Neural crest cell (in vitro differentiated cells): ENCODE data around the gene TTC38. TPM values are rescaled to one million over a fixed set of nuclear protein-coding genes. Genes with fewer than 3 reads are reported as not detected.

ENCODE experiments used
- DNase-seq: peaks from one replicate; pipeline ENCODE4 v3.0.0; 2021; ENCODE audit warnings: low read depth, mixed read lengths, low spot score
- H3K27ac Mint-ChIP-seq: one replicate; pipeline ENCODE4 v1.8.0; 2021; ENCODE audit warnings: mild to moderate bottlenecking, mixed read lengths; ENCODE audit not compliant: unreplicated experiment
- H3K27me3 Mint-ChIP-seq: 2 replicates; pipeline ENCODE4 v1.8.0; 2021; ENCODE audit warnings: low read depth, mild to moderate bottlenecking, mixed read lengths
- H3K36me3 Mint-ChIP-seq: 2 replicates; pipeline ENCODE4 v1.8.0; 2021; ENCODE audit warnings: low read depth, mild to moderate bottlenecking, mixed read lengths
- H3K4me1 Mint-ChIP-seq: 2 replicates; pipeline ENCODE4 v1.8.0; 2021; ENCODE audit warnings: mixed read lengths
- H3K4me3 Mint-ChIP-seq: one replicate; pipeline ENCODE4 v1.8.0; 2021; ENCODE audit warnings: mild to moderate bottlenecking, mixed read lengths
- H3K9me3 Mint-ChIP-seq: 2 replicates; pipeline ENCODE4 v1.8.0; 2021; ENCODE audit warnings: mixed read lengths
- total RNA-seq: library from RNA; stranded (reverse); gene quantifications from 2 replicates; pipeline ENCODE4 v1.2.1, GENCODE V29; 2021
- TF ChIP-seq, protein P1 (sequence below): fragments of 200-600 bp; sonication (generic); conservative IDR thresholded peaks from 2 replicates; pipeline ENCODE4 v1.5.0; 2021; ENCODE audit warnings: antibody characterized with exemption, mild to moderate bottlenecking

TTC38 gene
- total RNA-seq, 1 donor from 2014 or later = 34.8 TPM

DNA sequence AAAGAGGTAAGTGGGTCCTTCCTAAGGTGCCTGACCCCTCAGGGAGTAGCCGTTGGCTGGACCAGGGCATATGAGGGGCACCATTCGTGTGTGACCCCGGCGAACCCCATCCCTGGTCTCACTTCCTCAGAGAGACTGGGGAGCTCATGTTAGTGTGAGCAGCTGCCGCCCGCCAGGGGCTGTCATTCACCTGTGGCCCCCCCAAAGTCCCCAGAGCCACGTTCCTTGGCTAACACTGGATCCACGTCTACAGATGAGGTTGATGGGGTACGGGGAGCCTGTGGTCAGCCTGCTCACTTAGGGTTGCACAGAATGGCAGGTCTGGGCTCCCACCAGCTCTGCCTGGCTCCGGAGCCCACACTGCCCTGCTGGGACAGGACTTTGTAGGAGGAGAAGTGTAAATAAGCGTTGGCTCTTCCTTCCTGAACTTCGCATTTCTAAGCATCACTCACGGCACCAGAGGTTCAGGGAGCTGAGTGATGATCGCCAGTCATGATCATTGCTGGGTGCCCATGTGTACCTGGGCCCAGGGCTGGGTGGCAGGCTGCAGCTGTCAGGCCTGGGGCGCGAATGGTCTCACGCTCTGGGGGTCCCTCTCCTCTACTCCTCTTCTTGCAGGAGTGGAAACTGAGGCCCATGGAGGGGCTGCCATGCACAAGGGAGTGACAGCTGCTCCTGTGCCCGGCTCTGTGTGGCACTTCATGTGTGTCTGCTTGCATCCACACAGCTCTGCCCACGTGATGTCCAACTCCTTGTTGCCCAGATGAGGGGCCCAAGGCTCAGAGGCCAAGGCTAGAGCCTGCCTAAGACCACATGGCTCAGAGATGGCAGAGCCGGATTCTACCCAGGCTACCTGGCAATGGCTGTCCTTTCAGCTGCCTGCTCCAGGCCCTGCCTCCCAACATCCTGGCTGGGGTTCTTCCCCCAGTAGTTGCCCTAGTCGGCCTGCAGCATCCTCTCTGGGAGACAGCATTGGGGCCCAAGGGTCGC is 11.1 kb downstream of the TTC38 start:
- H3K4me1 Mint-ChIP-seq = no peaks in the 10 kb centered on the region
- no peak overlapping the region for H3K27ac Mint-ChIP-seq
- DNase-seq = no peak
- TF ChIP-seq, protein P1, sequence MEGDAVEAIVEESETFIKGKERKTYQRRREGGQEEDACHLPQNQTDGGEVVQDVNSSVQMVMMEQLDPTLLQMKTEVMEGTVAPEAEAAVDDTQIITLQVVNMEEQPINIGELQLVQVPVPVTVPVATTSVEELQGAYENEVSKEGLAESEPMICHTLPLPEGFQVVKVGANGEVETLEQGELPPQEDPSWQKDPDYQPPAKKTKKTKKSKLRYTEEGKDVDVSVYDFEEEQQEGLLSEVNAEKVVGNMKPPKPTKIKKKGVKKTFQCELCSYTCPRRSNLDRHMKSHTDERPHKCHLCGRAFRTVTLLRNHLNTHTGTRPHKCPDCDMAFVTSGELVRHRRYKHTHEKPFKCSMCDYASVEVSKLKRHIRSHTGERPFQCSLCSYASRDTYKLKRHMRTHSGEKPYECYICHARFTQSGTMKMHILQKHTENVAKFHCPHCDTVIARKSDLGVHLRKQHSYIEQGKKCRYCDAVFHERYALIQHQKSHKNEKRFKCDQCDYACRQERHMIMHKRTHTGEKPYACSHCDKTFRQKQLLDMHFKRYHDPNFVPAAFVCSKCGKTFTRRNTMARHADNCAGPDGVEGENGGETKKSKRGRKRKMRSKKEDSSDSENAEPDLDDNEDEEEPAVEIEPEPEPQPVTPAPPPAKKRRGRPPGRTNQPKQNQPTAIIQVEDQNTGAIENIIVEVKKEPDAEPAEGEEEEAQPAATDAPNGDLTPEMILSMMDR = no peak
- H3K9me3 Mint-ChIP-seq = no peaks in the 10 kb centered on the region
- H3K4me3 Mint-ChIP-seq = no peak overlapping the region
- peaks cover 19% of the 10 kb centered on the region for H3K36me3 Mint-ChIP-seq
- H3K27me3 Mint-ChIP-seq = no peaks in the 10 kb centered on the region

DNA sequence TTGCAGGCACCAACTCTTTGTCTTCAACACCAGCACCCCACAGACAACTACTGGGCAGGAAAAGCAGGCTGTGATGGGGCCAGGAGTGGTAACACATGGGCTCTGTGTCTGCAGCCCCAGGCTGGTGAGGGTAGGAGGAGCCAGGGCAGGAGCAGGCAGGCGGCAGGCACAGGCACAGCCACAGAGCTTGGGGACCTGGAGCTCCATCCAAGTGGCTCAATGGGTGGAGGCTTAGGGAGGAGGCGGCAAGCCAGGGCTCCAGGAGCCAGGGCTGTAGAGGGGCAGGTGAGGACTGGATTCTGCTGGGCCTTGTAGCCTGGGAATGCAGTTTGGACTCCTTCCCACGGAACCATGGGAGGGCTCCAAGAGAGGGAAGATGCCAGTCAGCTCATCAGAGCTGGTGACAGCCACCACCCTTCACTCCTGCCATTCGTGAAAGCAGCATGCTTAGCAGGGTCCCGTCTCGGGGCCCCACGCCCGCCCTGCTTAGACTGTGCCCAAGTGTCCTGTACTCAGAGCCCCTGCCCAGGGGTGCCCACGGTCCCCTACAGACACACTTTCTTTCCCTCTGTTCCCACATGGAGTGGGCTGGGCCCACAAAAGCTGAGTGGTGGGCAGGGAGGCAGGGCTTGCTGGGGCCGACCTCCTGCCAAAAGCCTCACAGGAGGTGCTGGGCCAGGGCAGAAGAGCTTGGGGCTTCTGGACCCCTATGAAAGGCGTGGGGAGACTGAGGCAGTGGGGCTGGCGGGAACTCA is 12.4 kb downstream of the TTC38 start:
- H3K27me3 Mint-ChIP-seq = no peaks in the 10 kb centered on the region

DNA sequence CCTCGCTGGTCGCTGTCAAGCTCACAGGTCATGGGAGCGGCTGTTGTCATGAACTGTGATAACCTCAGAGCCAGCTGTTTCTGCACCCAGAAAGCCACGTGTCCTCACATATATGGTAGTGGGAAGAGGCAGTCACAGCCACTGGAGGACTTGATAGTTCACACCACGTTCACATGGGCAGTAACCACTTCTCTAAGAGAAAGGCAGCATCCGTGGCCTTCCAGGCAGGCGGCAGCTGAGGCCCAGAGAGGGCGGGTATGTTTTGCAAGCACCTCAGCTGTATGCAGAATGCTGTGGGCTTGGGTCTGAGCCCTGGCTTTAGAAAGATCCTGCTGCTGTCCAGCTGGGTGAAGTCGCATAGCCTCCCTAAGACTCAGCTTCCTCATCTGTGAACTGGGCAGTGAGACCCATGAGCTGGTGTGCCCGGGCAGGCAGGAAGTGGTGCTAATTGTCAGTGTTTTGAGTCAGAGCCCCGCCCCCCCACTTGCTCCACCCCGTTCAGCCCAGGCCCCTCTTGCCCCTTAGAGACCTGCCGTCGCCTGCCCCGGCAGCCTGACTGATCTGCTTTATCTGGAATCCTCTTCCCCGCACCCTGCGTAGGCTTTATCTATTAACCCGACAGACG is 13.3 kb downstream of the TTC38 start:
- H3K27ac Mint-ChIP-seq = no peak overlapping the region
- DNase-seq = no peak

More for the DNA sequence above, 12.4 kb downstream of the TTC38 start:
- DNase-seq = no peak
- Mint-ChIP-seq H3K4me1 (no peaks in the 10 kb centered on the region), H3K4me3 (no peak overlapping the region), H3K9me3 (no peaks in the 10 kb centered on the region), H3K27ac (no peak overlapping the region), H3K36me3 (peaks cover 19% of the 10 kb centered on the region)
- TF ChIP-seq, protein P1 = no peak

DNA sequence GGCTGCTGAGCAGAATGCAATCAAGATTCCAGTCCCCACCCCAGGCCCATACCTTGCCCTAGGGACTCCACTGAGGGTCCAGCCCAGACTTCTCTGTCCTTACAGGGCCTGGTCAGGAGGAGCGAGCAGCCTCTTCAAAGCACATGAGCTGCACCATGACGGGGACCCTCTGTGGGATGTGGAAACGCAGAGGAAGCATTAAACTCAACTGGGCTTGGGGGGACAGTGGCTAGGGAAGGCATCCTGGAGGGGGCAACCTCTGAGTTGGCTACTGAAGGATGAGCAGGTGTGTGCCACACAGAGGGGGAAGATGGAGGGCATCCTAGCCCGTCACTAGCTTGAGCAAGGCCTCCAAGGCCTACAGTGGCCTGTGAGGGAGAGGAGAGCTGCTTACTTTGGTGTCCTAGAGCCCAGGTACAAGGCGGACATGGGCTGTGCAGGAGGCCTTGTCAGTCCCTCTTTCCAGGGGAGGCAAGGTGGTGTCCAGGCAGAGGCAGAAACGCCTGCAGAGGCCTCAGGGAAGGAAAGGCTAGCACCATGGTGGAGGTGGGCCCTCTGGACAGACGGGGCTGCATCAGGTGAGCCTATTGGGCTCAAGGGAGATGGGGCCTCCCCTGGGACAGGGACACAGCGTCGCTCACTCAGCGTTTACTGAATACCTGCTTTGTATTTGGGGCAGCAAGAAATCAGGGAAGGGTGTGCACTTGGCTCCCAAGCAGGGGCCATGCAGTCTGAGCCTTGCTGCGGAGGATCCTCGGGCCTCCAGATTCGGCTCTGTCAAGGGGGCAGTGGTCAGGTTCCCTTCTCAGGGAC is 14.3 kb downstream of the TTC38 start:
- H3K27me3 Mint-ChIP-seq = no peaks in the 10 kb centered on the region
- H3K4me3 Mint-ChIP-seq = no peak overlapping the region
- H3K27ac Mint-ChIP-seq = no peak overlapping the region
- DNase-seq = no peak
- H3K4me1 Mint-ChIP-seq = no peaks in the 10 kb centered on the region
- no peaks in the 10 kb centered on the region for H3K9me3 Mint-ChIP-seq
- peaks cover 10% of the 10 kb centered on the region for H3K36me3 Mint-ChIP-seq
- TF ChIP-seq, protein P1 = no peak

More for the DNA sequence above, 13.3 kb downstream of the TTC38 start:
- Mint-ChIP-seq H3K27me3 (no peaks in the 10 kb centered on the region), H3K36me3 (peaks cover 10% of the 10 kb centered on the region), H3K9me3 (no peaks in the 10 kb centered on the region), H3K4me1 (no peaks in the 10 kb centered on the region), H3K4me3 (no peak overlapping the region)
- TF ChIP-seq, protein P1 = no peak
